ENCODE results near the gene CHD8. TPM values are rescaled to one million over a fixed set of nuclear protein-coding genes. Genes with fewer than 3 reads are reported as not detected.

CHD8 gene
- total RNA-seq, 1 experiment from 2014 or later, result 133 TPM

- no peaks in the 10 kb centered on the region for H3K9me3 Mint-ChIP-seq
- CTCF ChIA-PET, result no interaction called here
- H3K27ac Mint-ChIP-seq, result no peak overlapping the region
- no peaks in the 10 kb centered on the region for H3K27me3 Mint-ChIP-seq (ENCODE audit: low read depth)
- H3K36me3 Mint-ChIP-seq, result peaks cover 74% of the 10 kb centered on the region
- no peak for DNase-seq (ENCODE audit: low spot score)
- H3K4me3 Mint-ChIP-seq, result no peak overlapping the region
- no peaks in the 10 kb centered on the region for H3K4me1 Mint-ChIP-seq
- POLR2A ChIA-PET, result no interaction called here
- peak; percentile 67; the same call in 1 of the 2 replicates for TF ChIP-seq HMGA2 (CRISPR knock-in tag; IDR thresholded peaks at IDR 0.05)
- no peak for TF ChIP-seq E2F1 (CRISPR knock-in tag; IDR thresholded peaks at IDR 0.05)
- no peak for ATAC-seq
Measured at GRCh38 chr14:21415329-21415728, 40.6 kb downstream of the CHD8 start.

- peaks cover 76% of the 10 kb centered on the region for H3K36me3 Mint-ChIP-seq
Measured at GRCh38 chr14:21414137-21414631, 41.7 kb downstream of the CHD8 start.

GRCh38 chr14:21408147-21408546, 47.8 kb downstream of the CHD8 start:
- DNase-seq (ENCODE audit: low spot score) (no peak), ATAC-seq (no peak)
- ChIA-PET POLR2A (no interaction called here), CTCF (no interaction called here)
- peaks cover 89% of the 10 kb centered on the region for H3K36me3 Mint-ChIP-seq
- no peaks in the 10 kb centered on the region for H3K27me3 Mint-ChIP-seq (ENCODE audit: low read depth)
- no peak overlapping the region for H3K27ac Mint-ChIP-seq
- no peaks in the 10 kb centered on the region for H3K9me3 Mint-ChIP-seq
- H3K4me3 Mint-ChIP-seq, result no peak overlapping the region
- H3K4me1 Mint-ChIP-seq, result no peaks in the 10 kb centered on the region
- TF ChIP-seq ZNF281 (CRISPR knock-in tag; IDR thresholded peaks at IDR 0.05) (no peak), ZNF425 (CRISPR knock-in tag; conservative IDR thresholded peaks at IDR 0.05) (no peak), PREB (CRISPR knock-in tag; IDR thresholded peaks at IDR 0.05; ENCODE audit: borderline replicate concordance) (no peak), ATF3 (CRISPR knock-in tag; conservative IDR thresholded peaks at IDR 0.05) (no peak), ZNF138 (CRISPR knock-in tag; conservative IDR thresholded peaks at IDR 0.05) (no peak)

More at GRCh38 chr14:21414137-21414631, 41.7 kb downstream of the CHD8 start:
- DNase-seq (ENCODE audit: low spot score), result no peak
- Mint-ChIP-seq H3K4me1 (no peaks in the 10 kb centered on the region), H3K27ac (no peak overlapping the region), H3K9me3 (no peaks in the 10 kb centered on the region), H3K27me3 (ENCODE audit: low read depth) (no peaks in the 10 kb centered on the region), H3K4me3 (no peak overlapping the region)
- POLR2A ChIA-PET, result no interaction called here
- TF ChIP-seq GABPB1 (CRISPR knock-in tag; IDR thresholded peaks at IDR 0.05) (no peak), ZNF138 (CRISPR knock-in tag; conservative IDR thresholded peaks at IDR 0.05) (no peak), JAZF1 (CRISPR knock-in tag; IDR thresholded peaks at IDR 0.05) (no peak), ZNF423 (CRISPR knock-in tag; IDR thresholded peaks at IDR 0.05) (no peak), ZNF416 (CRISPR knock-in tag; IDR thresholded peaks at IDR 0.05) (no peak), ZNF396 (CRISPR knock-in tag; IDR thresholded peaks at IDR 0.05; ENCODE audit: borderline replicate concordance) (no peak), CREB1 (CRISPR knock-in tag; IDR thresholded peaks at IDR 0.05) (no peak), ZNF263 (CRISPR knock-in tag; IDR thresholded peaks at IDR 0.05; ENCODE audit: low read depth) (no peak), IRF1 (CRISPR knock-in tag; IDR thresholded peaks at IDR 0.05) (no peak), ETV6 (CRISPR knock-in tag; IDR thresholded peaks at IDR 0.05) (no peak), ZNF317 (CRISPR knock-in tag; IDR thresholded peaks at IDR 0.05; ENCODE audit: borderline replicate concordance, low read depth) (no peak), ZNF532 (CRISPR knock-in tag; IDR thresholded peaks at IDR 0.05; ENCODE audit: borderline replicate concordance) (no peak), TEAD1 (CRISPR knock-in tag; IDR thresholded peaks at IDR 0.05) (no peak)
- no peak for ATAC-seq
- CTCF ChIA-PET, result no interaction called here
